ENCODE data around the gene PRR23E. TPM values are rescaled to one million over a fixed set of nuclear protein-coding genes. Genes with fewer than 3 reads are reported as not detected.

The PRR23E gene
- total RNA-seq, 1 donor from 2014 or later: not detected

GRCh38 chr3:127224118-127224517 lies 31.2 kb downstream of the PRR23E start:
- H3K9me3 Mint-ChIP-seq (ENCODE audit: unreplicated experiment): peaks cover 8% of the 10 kb centered on the region
- H3K27ac Mint-ChIP-seq (ENCODE audit: unreplicated experiment): no peak overlapping the region
- TF ChIP-seq CTCF (IDR thresholded peaks at IDR 0.05; ENCODE audit: partially characterized antibody, unreplicated experiment): no peak
- DNase-seq: no peak
- peaks cover 5% of the 10 kb centered on the region for H3K4me1 Mint-ChIP-seq (ENCODE audit: low read depth, unreplicated experiment)
- peaks cover 9% of the 10 kb centered on the region for H3K27me3 Mint-ChIP-seq (ENCODE audit: unreplicated experiment)
- H3K36me3 Mint-ChIP-seq (ENCODE audit: unreplicated experiment): peaks cover 37% of the 10 kb centered on the region
- H3K4me3 Mint-ChIP-seq (ENCODE audit: unreplicated experiment): no peak overlapping the region

- Mint-ChIP-seq H3K36me3 (ENCODE audit: unreplicated experiment) (peaks cover 48% of the 10 kb centered on the region), H3K9me3 (ENCODE audit: unreplicated experiment) (peaks cover 10% of the 10 kb centered on the region), H3K4me1 (ENCODE audit: low read depth, unreplicated experiment) (peaks cover 2% of the 10 kb centered on the region), H3K27ac (ENCODE audit: unreplicated experiment) (no peak overlapping the region), H3K4me3 (ENCODE audit: unreplicated experiment) (no peak overlapping the region), H3K27me3 (ENCODE audit: unreplicated experiment) (peaks cover 11% of the 10 kb centered on the region)
- DNase-seq: no peak
- no peak for TF ChIP-seq CTCF (IDR thresholded peaks at IDR 0.05; ENCODE audit: partially characterized antibody, unreplicated experiment)
These were observed 33.5 kb downstream of the PRR23E start for GRCh38 chr3:127226457-127226856.

- Mint-ChIP-seq H3K4me3 (ENCODE audit: unreplicated experiment) (no peak overlapping the region), H3K4me1 (ENCODE audit: low read depth, unreplicated experiment) (no peaks in the 10 kb centered on the region), H3K27me3 (ENCODE audit: unreplicated experiment) (peaks cover 11% of the 10 kb centered on the region), H3K27ac (ENCODE audit: unreplicated experiment) (no peak overlapping the region), H3K9me3 (ENCODE audit: unreplicated experiment) (peaks cover 10% of the 10 kb centered on the region), H3K36me3 (ENCODE audit: unreplicated experiment) (peaks cover 48% of the 10 kb centered on the region)
- TF ChIP-seq CTCF (IDR thresholded peaks at IDR 0.05; ENCODE audit: partially characterized antibody, unreplicated experiment): no peak
- no peak for DNase-seq
These were observed 34.3 kb downstream of the PRR23E start for GRCh38 chr3:127226946-127227842.

GRCh38 chr3:127228866-127229265 lies 35.9 kb downstream of the PRR23E start:
- no peak for TF ChIP-seq CTCF (IDR thresholded peaks at IDR 0.05; ENCODE audit: partially characterized antibody, unreplicated experiment)
- H3K4me1 Mint-ChIP-seq (ENCODE audit: low read depth, unreplicated experiment): no peaks in the 10 kb centered on the region
- no peak for DNase-seq
- peaks cover 7% of the 10 kb centered on the region for H3K27me3 Mint-ChIP-seq (ENCODE audit: unreplicated experiment)
- no peak overlapping the region for H3K27ac Mint-ChIP-seq (ENCODE audit: unreplicated experiment)
- H3K9me3 Mint-ChIP-seq (ENCODE audit: unreplicated experiment): peaks cover 12% of the 10 kb centered on the region
- peaks cover 46% of the 10 kb centered on the region for H3K36me3 Mint-ChIP-seq (ENCODE audit: unreplicated experiment)
- no peak overlapping the region for H3K4me3 Mint-ChIP-seq (ENCODE audit: unreplicated experiment)

GRCh38 chr3:127233371-127233770 lies 40.4 kb downstream of the PRR23E start:
- no peak overlapping the region for H3K4me3 Mint-ChIP-seq (ENCODE audit: unreplicated experiment)
- TF ChIP-seq CTCF (IDR thresholded peaks at IDR 0.05; ENCODE audit: partially characterized antibody, unreplicated experiment): no peak
- no peak overlapping the region for H3K27ac Mint-ChIP-seq (ENCODE audit: unreplicated experiment)
- H3K4me1 Mint-ChIP-seq (ENCODE audit: low read depth, unreplicated experiment): no peaks in the 10 kb centered on the region
- peaks cover 5% of the 10 kb centered on the region for H3K27me3 Mint-ChIP-seq (ENCODE audit: unreplicated experiment)
- H3K36me3 Mint-ChIP-seq (ENCODE audit: unreplicated experiment): peaks cover 15% of the 10 kb centered on the region
- H3K9me3 Mint-ChIP-seq (ENCODE audit: unreplicated experiment): peaks cover 3% of the 10 kb centered on the region
- no peak for DNase-seq
